ENCODE results near the gene SEPTIN1.

DNA sequence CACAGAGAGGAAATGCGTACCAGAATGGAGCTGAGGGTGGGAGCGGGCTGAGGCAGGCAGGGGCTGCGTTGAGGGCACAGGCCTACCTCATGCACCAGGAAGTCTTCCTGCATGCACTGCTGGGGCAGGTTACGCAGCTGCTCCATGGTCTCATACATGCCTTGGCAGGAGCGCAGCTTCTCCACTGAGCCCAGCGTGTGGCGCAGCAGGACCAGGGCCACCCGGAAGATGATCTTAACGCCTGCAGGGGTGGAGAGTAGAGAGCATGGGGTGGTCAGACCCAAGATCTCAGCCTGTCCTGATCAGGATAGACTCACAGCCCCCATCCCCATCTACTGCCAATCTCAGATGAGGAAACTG is 23.8 kb downstream of the SEPTIN1 start:
- TF ChIP-seq EED (CRISPR knock-in tag; IDR thresholded peaks at IDR 0.05) (no peak), HDAC2 (CRISPR knock-in tag; IDR thresholded peaks at IDR 0.05) (no peak)
- TF ChIP-seq, protein P1, sequence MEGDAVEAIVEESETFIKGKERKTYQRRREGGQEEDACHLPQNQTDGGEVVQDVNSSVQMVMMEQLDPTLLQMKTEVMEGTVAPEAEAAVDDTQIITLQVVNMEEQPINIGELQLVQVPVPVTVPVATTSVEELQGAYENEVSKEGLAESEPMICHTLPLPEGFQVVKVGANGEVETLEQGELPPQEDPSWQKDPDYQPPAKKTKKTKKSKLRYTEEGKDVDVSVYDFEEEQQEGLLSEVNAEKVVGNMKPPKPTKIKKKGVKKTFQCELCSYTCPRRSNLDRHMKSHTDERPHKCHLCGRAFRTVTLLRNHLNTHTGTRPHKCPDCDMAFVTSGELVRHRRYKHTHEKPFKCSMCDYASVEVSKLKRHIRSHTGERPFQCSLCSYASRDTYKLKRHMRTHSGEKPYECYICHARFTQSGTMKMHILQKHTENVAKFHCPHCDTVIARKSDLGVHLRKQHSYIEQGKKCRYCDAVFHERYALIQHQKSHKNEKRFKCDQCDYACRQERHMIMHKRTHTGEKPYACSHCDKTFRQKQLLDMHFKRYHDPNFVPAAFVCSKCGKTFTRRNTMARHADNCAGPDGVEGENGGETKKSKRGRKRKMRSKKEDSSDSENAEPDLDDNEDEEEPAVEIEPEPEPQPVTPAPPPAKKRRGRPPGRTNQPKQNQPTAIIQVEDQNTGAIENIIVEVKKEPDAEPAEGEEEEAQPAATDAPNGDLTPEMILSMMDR (CRISPR knock-in tag; IDR thresholded peaks at IDR 0.05) = no peak; the same call in 1 of the 2 replicates
